ENCODE measurements around the gene DBR1. TPM values are rescaled to one million over a fixed set of nuclear protein-coding genes. Genes with fewer than 3 reads are reported as not detected.

Gene DBR1
- total and polyA plus RNA-seq, 2 of the 4 experiments (the other 2 are of a cell fraction): 7.6 to 12.5 TPM

- H3K18ac ChIP-seq (ENCODE audit: low read depth, low read length): no peak overlapping the region
- H3K27me3 ChIP-seq (ENCODE audit: control insufficient read depth, insufficient read depth, low read length): no peaks in the 10 kb centered on the region
- DNase-seq: no peak
- H2BK15ac ChIP-seq (ENCODE audit: low read depth, low read length): no peak overlapping the region
- TF ChIP-seq ELK1 (IDR thresholded peaks at IDR 0.05; ENCODE audit: borderline replicate concordance, low read depth, low read length) (no peak), CEBPB (IDR thresholded peaks at IDR 0.05; ENCODE audit: low read depth, low read length) (no peak), MAFK (IDR thresholded peaks at IDR 0.05; ENCODE audit: low read depth, low read length) (no peak), BHLHE40 (IDR thresholded peaks at IDR 0.05; ENCODE audit: low read depth, low read length) (no peak), MAZ (IDR thresholded peaks at IDR 0.05; ENCODE audit: borderline replicate concordance, low read depth, low read length) (no peak), CHD1 (IDR thresholded peaks at IDR 0.05; ENCODE audit: low read depth, low read length) (no peak), FOS (IDR thresholded peaks at IDR 0.05; ENCODE audit: low read depth, low read length) (no peak), NFE2L2 (IDR thresholded peaks at IDR 0.05; ENCODE audit: low read depth, low read length) (no peak), SMC3 (IDR thresholded peaks at IDR 0.05; ENCODE audit: low read depth, low read length) (no peak), RCOR1 (IDR thresholded peaks at IDR 0.05; ENCODE audit: insufficient replicate concordance, low read length) (no peak), RAD21 (IDR thresholded peaks at IDR 0.05; ENCODE audit: low read length) (no peak), USF2 (IDR thresholded peaks at IDR 0.05; ENCODE audit: low read depth, low read length) (no peak), RFX5 (IDR thresholded peaks at IDR 0.05; ENCODE audit: low read depth, low read length) (no peak)
- no peak overlapping the region for H4K8ac ChIP-seq (ENCODE audit: low read depth in 2 of 2, low read length in 2 of 2)
- ChIA-PET POLR2A (ENCODE audit: unreplicated experiment) (no interaction called here), CTCF (interaction anchor here (1.0 kb wide), 1 partner anchor 57 kb away, joined by 3 read pairs; the partner anchor contains the start of gene DZIP1L)
- no peak overlapping the region for H2AK9ac ChIP-seq (replicated peaks; ENCODE audit: low read depth, low read length, poor library complexity)
- H3K79me1 ChIP-seq (ENCODE audit: low read depth in 1 of 2, low read length in 2 of 2): peaks cover 11 to 19% of the 10 kb centered on the region in 2 experiments
- no peaks in the 10 kb centered on the region for H4K20me1 ChIP-seq (ENCODE audit: insufficient read depth, low read length)
- no peak overlapping the region for H4K91ac ChIP-seq (ENCODE audit: insufficient read depth, low read depth, low read length)
- H3K4me2 ChIP-seq (ENCODE audit: low read depth, low read length): no peak overlapping the region
- H3K4me3 ChIP-seq (ENCODE audit: insufficient read depth, low read depth, low read length): no peak overlapping the region
- H3K9ac ChIP-seq (ENCODE audit: low read depth, low read length): no peak overlapping the region
- H3K4ac ChIP-seq (ENCODE audit: low read depth, low read length): no peak overlapping the region
- intact Hi-C loops (cut with micrococcal nuclease): no loop called here
- no peak overlapping the region for H3K14ac ChIP-seq (replicated peaks; ENCODE audit: low read depth, low read length)
- no peak overlapping the region for H3K23ac ChIP-seq (ENCODE audit: low read depth, low read length)
- no peak for ATAC-seq (ENCODE audit: low read depth)
- H2BK20ac ChIP-seq (ENCODE audit: low read depth, low read length): no peak overlapping the region
- TSS peak; percentile 34 for BruUV-seq (replicated peaks)
- no peak overlapping the region for H2AFZ ChIP-seq (replicated peaks; ENCODE audit: low read length, poor library complexity)
- dilution Hi-C loops (cut with HindIII; ENCODE audit: low sequenced_read_pairs, unreplicated experiment): no loop called here
- no peak overlapping the region for H2BK120ac ChIP-seq (ENCODE audit: low read depth, low read length)
- no peaks in the 10 kb centered on the region for H3K9me3 ChIP-seq (ENCODE audit: control insufficient read depth, insufficient read depth, low read length)
- no peak overlapping the region for H4K5ac ChIP-seq (ENCODE audit: low read depth, low read length)
- peaks cover 14% of the 10 kb centered on the region for H3K36me3 ChIP-seq (ENCODE audit: control insufficient read depth, insufficient read depth, low read length)
- no peak overlapping the region for H3K56ac ChIP-seq (ENCODE audit: extremely low read depth, insufficient read depth, low read length)
- in situ Hi-C loops (cut with MboI; ENCODE audit: low sequenced_read_pairs): loop anchor here (10.0 kb wide), 1 partner anchor 98 kb away; no protein-coding TSS in a partner anchor
- no peaks in the 10 kb centered on the region for H3K9me1 ChIP-seq (ENCODE audit: insufficient read depth, low read length)
- no peak overlapping the region for H2BK5ac ChIP-seq (ENCODE audit: low read depth, low read length, poor library complexity, severe bottlenecking)
- no peaks in the 10 kb centered on the region for H3K4me1 ChIP-seq (ENCODE audit: control insufficient read depth, insufficient read depth, low read length)
- H3K27ac ChIP-seq (ENCODE audit: insufficient read depth, low read length): no peak overlapping the region
- no peak overlapping the region for H2AK5ac ChIP-seq (ENCODE audit: low read depth, low read length)
- WGBS, 2 experiments (ENCODE audit: extremely low coverage in 2 of 2, insufficient read length in 1 of 2): 100% methylated on average over 1 of the region's 2 CpGs; no CpG with 5 or more reads in 1 of the 2 experiments
Measured at GRCh38 chr3:138172625-138173024, 2.1 kb downstream of the DBR1 start.
